GM23338 (cell line): ENCODE measurements around the gene GPR151. TPM values are rescaled to one million over a fixed set of nuclear protein-coding genes. Genes with fewer than 3 reads are reported as not detected.

Experiments
- ATAC-seq: fragments of 200-7000 bp; cut with Tn5 transposase; 3 replicates; pipeline ENCODE4 v1.9.1; 2020
- DNase-seq: peaks from one replicate; pipeline ENCODE4 v3.0.0-alpha.2; 2015; ENCODE audit warnings: low spot score
- H2AFZ ChIP-seq: fragments of 200-600 bp; sonication (generic); 2 replicates; pipeline ENCODE4 v1.8.0; 2016; ENCODE audit warnings: antibody characterized with exemption, mild to moderate bottlenecking, moderate library complexity
- H3F3A ChIP-seq: fragments of 200-600 bp; sonication (generic); replicated peaks from 2 replicates; pipeline ENCODE4 v1.8.0; 2017; ENCODE audit warnings: antibody characterized with exemption, mixed run types, low read depth
- H3K27ac ChIP-seq: fragments of 200-600 bp; sonication (generic); 2 replicates; pipeline ENCODE4 v1.6.1; 2016; ENCODE audit warnings: low read depth
- H3K27me3 ChIP-seq: fragments of 200-600 bp; sonication (generic); 2 replicates; pipeline ENCODE4 v1.8.0; 2016; ENCODE audit warnings: mild to moderate bottlenecking, mixed run types, moderate library complexity; ENCODE audit not compliant: insufficient read depth
- H3K36me3 ChIP-seq: fragments of 200-600 bp; sonication (generic); 2 replicates; pipeline ENCODE4 v1.8.0; 2016; ENCODE audit warnings: mild to moderate bottlenecking; ENCODE audit not compliant: insufficient read depth
- H3K4me1 ChIP-seq: fragments of 200-600 bp; sonication (generic); 2 replicates; pipeline ENCODE4 v1.8.0; 2016; ENCODE audit warnings: mild to moderate bottlenecking, moderate library complexity; ENCODE audit not compliant: insufficient read depth
- H3K4me2 ChIP-seq: fragments of 200-600 bp; sonication (generic); 2 replicates; pipeline ENCODE4 v1.7.1; 2017; ENCODE audit warnings: mixed run types
- H3K4me3 ChIP-seq: fragments of 200-600 bp; sonication (generic); 2 replicates; pipeline ENCODE4 v1.6.1; 2016; ENCODE audit warnings: mixed run types
- H3K79me2 ChIP-seq: fragments of 200-600 bp; sonication (generic); replicated peaks from 2 replicates; pipeline ENCODE4 v1.8.0; 2017; ENCODE audit warnings: mild to moderate bottlenecking; ENCODE audit not compliant: insufficient read depth
- H3K9me2 ChIP-seq: fragments of 200-600 bp; sonication (generic); 2 replicates; pipeline ENCODE4 v1.8.0; 2017; ENCODE audit not compliant: insufficient read depth
- H4K20me1 ChIP-seq: fragments of 200-600 bp; sonication (generic); replicated peaks from 2 replicates; pipeline ENCODE4 v1.8.0; 2017; ENCODE audit warnings: mild to moderate bottlenecking; ENCODE audit not compliant: insufficient read depth
- H3K27ac Mint-ChIP-seq: 2 replicates; pipeline ENCODE4 v1.8.0; 2020; ENCODE audit warnings: inconsistent platforms, mild to moderate bottlenecking, moderate library complexity, mixed read lengths
- H3K27me3 Mint-ChIP-seq: 3 replicates; pipeline ENCODE4 v1.8.0; 2022; ENCODE audit warnings: low read depth, mild to moderate bottlenecking, moderate library complexity, mixed read lengths, inconsistent platforms; ENCODE audit not compliant: insufficient read depth, poor library complexity
- H3K36me3 Mint-ChIP-seq: 3 replicates; pipeline ENCODE4 v1.8.0; 2021; ENCODE audit warnings: low read depth, mild to moderate bottlenecking, inconsistent platforms, moderate library complexity, mixed read lengths
- H3K4me1 Mint-ChIP-seq: 3 replicates; pipeline ENCODE4 v1.8.0; 2020; ENCODE audit warnings: mild to moderate bottlenecking, inconsistent platforms, mixed read lengths
- H3K4me3 Mint-ChIP-seq: 3 replicates; pipeline ENCODE4 v1.8.0; 2021; ENCODE audit warnings: moderate library complexity, mild to moderate bottlenecking, inconsistent platforms, mixed read lengths
- H3K9me3 Mint-ChIP-seq: 3 replicates; pipeline ENCODE4 v1.8.0; 2020; ENCODE audit warnings: moderate library complexity, mild to moderate bottlenecking, inconsistent platforms, mixed read lengths
- EZH2 ChIP-seq: fragments of 200-600 bp; sonication (generic); IDR thresholded peaks from one replicate; pipeline ENCODE4 v1.8.0; 2017; ENCODE audit warnings: antibody characterized with exemption, mild to moderate bottlenecking, low read depth; ENCODE audit not compliant: unreplicated experiment
- EZH2phosphoT487 ChIP-seq: fragments of 200-600 bp; sonication (generic); IDR thresholded peaks from one replicate; pipeline ENCODE4 v1.8.1; 2018; ENCODE audit warnings: antibody characterized with exemption; ENCODE audit not compliant: unreplicated experiment
- JUNB ChIP-seq: IDR thresholded peaks from one replicate; pipeline ENCODE4 v1.6.1; 2016; ENCODE audit warnings: antibody characterized with exemption; ENCODE audit not compliant: unreplicated experiment
- NANOG ChIP-seq: IDR thresholded peaks from 2 replicates; pipeline ENCODE4 v1.6.1; 2016; ENCODE audit warnings: antibody characterized with exemption, borderline replicate concordance
- POLR2AphosphoS5 ChIP-seq: IDR thresholded peaks from 2 replicates; pipeline ENCODE4 v1.6.1; 2016; ENCODE audit warnings: antibody characterized with exemption, low read depth
- ZNF114 ChIP-seq: fragments of 250-450 bp; sonication (Bioruptor Pico); IDR thresholded peaks from 2 replicates; pipeline ENCODE4 v1.5.0; 2020; ENCODE audit warnings: mild to moderate bottlenecking, moderate library complexity
- ZNF331 ChIP-seq: fragments of 250-450 bp; sonication (Bioruptor Pico); IDR thresholded peaks from 2 replicates; pipeline ENCODE4 v1.5.0; 2020; ENCODE audit warnings: low read depth, mild to moderate bottlenecking, moderate library complexity
- polyA plus RNA-seq: library from polyadenylated mRNA; unstranded; fragments of >200 nt; fragmentation: Nextera tagmentation; extraction: Ambion mirVana; gene quantifications from 2 replicates; pipeline ENCODE4 v1.2.1, GENCODE V29; 2016
- total RNA-seq: library from RNA; depleted of rRNA; stranded (reverse); fragments of >200 nt; shearing (Covaris generic); gene quantifications from 2 replicates; pipeline ENCODE4 v1.2.3, GENCODE V29; 2014
- TF ChIP-seq, protein P1 (sequence below): fragments of 250-450 bp; sonication (Bioruptor Pico); IDR thresholded peaks from 2 replicates; pipeline ENCODE4 v1.5.0; 2020; ENCODE audit warnings: mild to moderate bottlenecking, moderate library complexity
- TF ChIP-seq, protein P2 (sequence below): IDR thresholded peaks from one replicate; pipeline ENCODE4 v1.6.1; 2018; ENCODE audit warnings: antibody characterized with exemption; ENCODE audit not compliant: unreplicated experiment

The GPR151 gene
- total and polyA plus RNA-seq, 2 experiments from 2014 or later = not detected

DNA sequence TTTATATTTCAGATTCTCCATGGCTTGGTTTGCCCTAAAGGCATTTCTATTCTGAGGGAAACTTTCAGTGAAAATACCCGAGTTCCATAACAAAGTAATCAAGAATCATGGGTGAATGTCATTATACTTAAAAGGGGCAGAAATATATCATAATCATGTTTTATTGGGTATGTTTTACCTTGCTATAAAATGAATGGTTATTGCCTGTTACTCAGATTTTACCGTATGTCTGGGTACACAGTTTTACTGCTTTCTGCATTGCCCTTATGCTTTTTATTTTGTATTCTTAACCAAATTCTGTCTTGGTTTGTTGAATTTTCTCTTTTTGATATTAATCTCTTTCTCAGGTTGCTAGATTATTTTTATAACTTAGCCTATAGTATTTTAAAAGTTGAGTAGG is 2.5 kb downstream of the GPR151 start:
- H4K20me1 ChIP-seq = no peaks in the 10 kb centered on the region
- ATAC-seq (no peak), DNase-seq (no peak)
- H3K9me2 ChIP-seq = no peaks in the 10 kb centered on the region
- Mint-ChIP-seq H3K4me3 (no peak overlapping the region), H3K36me3 (peaks cover 28% of the 10 kb centered on the region), H3K27ac (no peak overlapping the region), H3K9me3 (no peaks in the 10 kb centered on the region), H3K4me1 (peaks cover 12% of the 10 kb centered on the region), H3K27me3 (no peaks in the 10 kb centered on the region)
- no peak overlapping the region for H2AFZ ChIP-seq
- H3K4me3 ChIP-seq = no peak overlapping the region
- no peaks in the 10 kb centered on the region for H3K27me3 ChIP-seq
- peaks cover 25% of the 10 kb centered on the region for H3K36me3 ChIP-seq
- H3K27ac ChIP-seq = no peak overlapping the region
- no peaks in the 10 kb centered on the region for H3K79me2 ChIP-seq
- TF ChIP-seq ZNF114 (CRISPR knock-in tag) (no peak), EZH2phosphoT487 (no peak), EZH2 (no peak), POLR2AphosphoS5 (no peak), NANOG (no peak), ZNF331 (CRISPR knock-in tag) (no peak), JUNB (no peak)
- TF ChIP-seq, protein P1, sequence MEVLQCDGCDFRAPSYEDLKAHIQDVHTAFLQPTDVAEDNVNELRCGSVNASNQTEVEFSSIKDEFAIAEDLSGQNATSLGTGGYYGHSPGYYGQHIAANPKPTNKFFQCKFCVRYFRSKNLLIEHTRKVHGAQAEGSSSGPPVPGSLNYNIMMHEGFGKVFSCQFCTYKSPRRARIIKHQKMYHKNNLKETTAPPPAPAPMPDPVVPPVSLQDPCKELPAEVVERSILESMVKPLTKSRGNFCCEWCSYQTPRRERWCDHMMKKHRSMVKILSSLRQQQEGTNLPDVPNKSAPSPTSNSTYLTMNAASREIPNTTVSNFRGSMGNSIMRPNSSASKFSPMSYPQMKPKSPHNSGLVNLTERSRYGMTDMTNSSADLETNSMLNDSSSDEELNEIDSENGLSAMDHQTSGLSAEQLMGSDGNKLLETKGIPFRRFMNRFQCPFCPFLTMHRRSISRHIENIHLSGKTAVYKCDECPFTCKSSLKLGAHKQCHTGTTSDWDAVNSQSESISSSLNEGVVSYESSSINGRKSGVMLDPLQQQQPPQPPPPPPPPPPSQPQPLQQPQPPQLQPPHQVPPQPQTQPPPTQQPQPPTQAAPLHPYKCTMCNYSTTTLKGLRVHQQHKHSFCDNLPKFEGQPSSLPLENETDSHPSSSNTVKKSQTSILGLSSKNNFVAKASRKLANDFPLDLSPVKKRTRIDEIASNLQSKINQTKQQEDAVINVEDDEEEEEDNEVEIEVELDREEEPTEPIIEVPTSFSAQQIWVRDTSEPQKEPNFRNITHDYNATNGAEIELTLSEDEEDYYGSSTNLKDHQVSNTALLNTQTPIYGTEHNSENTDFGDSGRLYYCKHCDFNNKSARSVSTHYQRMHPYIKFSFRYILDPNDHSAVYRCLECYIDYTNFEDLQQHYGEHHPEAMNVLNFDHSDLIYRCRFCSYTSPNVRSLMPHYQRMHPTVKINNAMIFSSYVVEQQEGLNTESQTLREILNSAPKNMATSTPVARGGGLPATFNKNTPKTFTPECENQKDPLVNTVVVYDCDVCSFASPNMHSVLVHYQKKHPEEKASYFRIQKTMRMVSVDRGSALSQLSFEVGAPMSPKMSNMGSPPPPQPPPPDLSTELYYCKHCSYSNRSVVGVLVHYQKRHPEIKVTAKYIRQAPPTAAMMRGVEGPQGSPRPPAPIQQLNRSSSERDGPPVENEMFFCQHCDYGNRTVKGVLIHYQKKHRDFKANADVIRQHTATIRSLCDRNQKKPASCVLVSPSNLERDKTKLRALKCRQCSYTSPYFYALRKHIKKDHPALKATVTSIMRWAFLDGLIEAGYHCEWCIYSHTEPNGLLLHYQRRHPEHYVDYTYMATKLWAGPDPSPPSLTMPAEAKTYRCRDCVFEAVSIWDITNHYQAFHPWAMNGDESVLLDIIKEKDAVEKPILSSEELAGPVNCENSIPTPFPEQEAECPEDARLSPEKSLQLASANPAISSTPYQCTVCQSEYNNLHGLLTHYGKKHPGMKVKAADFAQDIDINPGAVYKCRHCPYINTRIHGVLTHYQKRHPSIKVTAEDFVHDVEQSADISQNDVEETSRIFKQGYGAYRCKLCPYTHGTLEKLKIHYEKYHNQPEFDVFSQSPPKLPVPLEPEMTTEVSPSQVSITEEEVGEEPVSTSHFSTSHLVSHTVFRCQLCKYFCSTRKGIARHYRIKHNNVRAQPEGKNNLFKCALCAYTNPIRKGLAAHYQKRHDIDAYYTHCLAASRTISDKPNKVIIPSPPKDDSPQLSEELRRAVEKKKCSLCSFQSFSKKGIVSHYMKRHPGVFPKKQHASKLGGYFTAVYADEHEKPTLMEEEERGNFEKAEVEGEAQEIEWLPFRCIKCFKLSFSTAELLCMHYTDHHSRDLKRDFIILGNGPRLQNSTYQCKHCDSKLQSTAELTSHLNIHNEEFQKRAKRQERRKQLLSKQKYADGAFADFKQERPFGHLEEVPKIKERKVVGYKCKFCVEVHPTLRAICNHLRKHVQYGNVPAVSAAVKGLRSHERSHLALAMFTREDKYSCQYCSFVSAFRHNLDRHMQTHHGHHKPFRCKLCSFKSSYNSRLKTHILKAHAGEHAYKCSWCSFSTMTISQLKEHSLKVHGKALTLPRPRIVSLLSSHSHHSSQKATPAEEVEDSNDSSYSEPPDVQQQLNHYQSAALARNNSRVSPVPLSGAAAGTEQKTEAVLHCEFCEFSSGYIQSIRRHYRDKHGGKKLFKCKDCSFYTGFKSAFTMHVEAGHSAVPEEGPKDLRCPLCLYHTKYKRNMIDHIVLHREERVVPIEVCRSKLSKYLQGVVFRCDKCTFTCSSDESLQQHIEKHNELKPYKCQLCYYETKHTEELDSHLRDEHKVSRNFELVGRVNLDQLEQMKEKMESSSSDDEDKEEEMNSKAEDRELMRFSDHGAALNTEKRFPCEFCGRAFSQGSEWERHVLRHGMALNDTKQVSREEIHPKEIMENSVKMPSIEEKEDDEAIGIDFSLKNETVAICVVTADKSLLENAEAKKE = no peak
- TF ChIP-seq, protein P2, sequence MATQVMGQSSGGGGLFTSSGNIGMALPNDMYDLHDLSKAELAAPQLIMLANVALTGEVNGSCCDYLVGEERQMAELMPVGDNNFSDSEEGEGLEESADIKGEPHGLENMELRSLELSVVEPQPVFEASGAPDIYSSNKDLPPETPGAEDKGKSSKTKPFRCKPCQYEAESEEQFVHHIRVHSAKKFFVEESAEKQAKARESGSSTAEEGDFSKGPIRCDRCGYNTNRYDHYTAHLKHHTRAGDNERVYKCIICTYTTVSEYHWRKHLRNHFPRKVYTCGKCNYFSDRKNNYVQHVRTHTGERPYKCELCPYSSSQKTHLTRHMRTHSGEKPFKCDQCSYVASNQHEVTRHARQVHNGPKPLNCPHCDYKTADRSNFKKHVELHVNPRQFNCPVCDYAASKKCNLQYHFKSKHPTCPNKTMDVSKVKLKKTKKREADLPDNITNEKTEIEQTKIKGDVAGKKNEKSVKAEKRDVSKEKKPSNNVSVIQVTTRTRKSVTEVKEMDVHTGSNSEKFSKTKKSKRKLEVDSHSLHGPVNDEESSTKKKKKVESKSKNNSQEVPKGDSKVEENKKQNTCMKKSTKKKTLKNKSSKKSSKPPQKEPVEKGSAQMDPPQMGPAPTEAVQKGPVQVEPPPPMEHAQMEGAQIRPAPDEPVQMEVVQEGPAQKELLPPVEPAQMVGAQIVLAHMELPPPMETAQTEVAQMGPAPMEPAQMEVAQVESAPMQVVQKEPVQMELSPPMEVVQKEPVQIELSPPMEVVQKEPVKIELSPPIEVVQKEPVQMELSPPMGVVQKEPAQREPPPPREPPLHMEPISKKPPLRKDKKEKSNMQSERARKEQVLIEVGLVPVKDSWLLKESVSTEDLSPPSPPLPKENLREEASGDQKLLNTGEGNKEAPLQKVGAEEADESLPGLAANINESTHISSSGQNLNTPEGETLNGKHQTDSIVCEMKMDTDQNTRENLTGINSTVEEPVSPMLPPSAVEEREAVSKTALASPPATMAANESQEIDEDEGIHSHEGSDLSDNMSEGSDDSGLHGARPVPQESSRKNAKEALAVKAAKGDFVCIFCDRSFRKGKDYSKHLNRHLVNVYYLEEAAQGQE = no peak
- H3K4me2 ChIP-seq = no peak overlapping the region
- peaks cover 16% of the 10 kb centered on the region for H3K4me1 ChIP-seq
- H3F3A ChIP-seq = no peaks in the 10 kb centered on the region
